Skeletal muscle tissue (tissue), 1 donor: Measurements from ENCODE around the gene ZNF680. TPM values are rescaled to one million over a fixed set of nuclear protein-coding genes. Genes with fewer than 3 reads are reported as not detected.

ENCODE experiments used
- total RNA-seq: library from RNA; depleted of rRNA; stranded (reverse); fragments of >200 nt; gene quantifications from one replicate; pipeline ENCODE4 v1.2.3, GENCODE V29; 2014

ZNF680 gene
- total RNA-seq, 1 donor from 2014 or later, result 17.7 TPM

Other genes with a start within 250 kb of the ZNF680 start
- 20.4 TPM for gene ZNF736, start 249.1 kb downstream of the ZNF680 start, total RNA-seq
- gene ZNF107, start 103.1 kb upstream of the ZNF680 start, total RNA-seq, result 2.6 TPM
- 5.7 TPM for gene ZNF138, start 231.4 kb upstream of the ZNF680 start, total RNA-seq